Activated T-cell treated with anti-CD3 and anti-CD28 coated beads, Interleukin-2, amount 50 U/mL, for 48 hours (primary cell): ENCODE measurements around the gene GOLT1B.
"Not testable (repeated sequence)": the region's sequence is repeated elsewhere in the genome, so short reads cannot be mapped to it uniquely, and the experiment has no call there.

Source experiments
- DNase-seq, 2 experiments: peaks; one replicate each; pipeline ENCODE4 v3.0.0-alpha.2; 2020

The GOLT1B gene

GRCh38 chr12:21501258-21502163 lies at the start of gene GOLT1B, which contains the start of gene RECQL:
Gene GOLT1B (plus strand): TSS chr12:21501789. CDS start chr12:21501924, 135 bp downstream.
Gene RECQL (minus strand): TSS chr12:21501635. CDS start chr12:21499570, 2,065 bp downstream.
- DNase-seq: peak; percentile 88 to 90

- no peak for DNase-seq
Observed at GRCh38 chr12:21453312-21453852, 48.2 kb upstream of the GOLT1B start.

- peak; percentile 35 to 43 for DNase-seq
Observed at GRCh38 chr12:21456291-21456780, 45.3 kb upstream of the GOLT1B start.

GRCh38 chr12:21459474-21459873 lies 42.1 kb upstream of the GOLT1B start:
- DNase-seq: no peak

- DNase-seq: not testable (repeated sequence)
Observed at GRCh38 chr12:21467334-21467733, 34.3 kb upstream of the GOLT1B start.

- no peak for DNase-seq
Observed at GRCh38 chr12:21471294-21471693, 30.3 kb upstream of the GOLT1B start.

- no peak for DNase-seq
Observed at GRCh38 chr12:21472197-21472823, 29.3 kb upstream of the GOLT1B start.

GRCh38 chr12:21475552-21475951 lies 26.0 kb upstream of the GOLT1B start:
- no peak for DNase-seq

- DNase-seq: no peak
Observed at GRCh38 chr12:21476949-21477348, 24.6 kb upstream of the GOLT1B start.

GRCh38 chr12:21478756-21479455 lies 22.7 kb upstream of the GOLT1B start:
- no peak for DNase-seq

- no peak for DNase-seq
Observed at GRCh38 chr12:21483531-21483930, 18.1 kb upstream of the GOLT1B start.

- no peak for DNase-seq
Observed at GRCh38 chr12:21485998-21486397, 15.6 kb upstream of the GOLT1B start.

- no peak for DNase-seq
Observed at GRCh38 chr12:21499765-21500164, 1.8 kb upstream of the GOLT1B start.

GRCh38 chr12:21500786-21501257 lies 767 bp upstream of the GOLT1B start:
- no peak for DNase-seq

- DNase-seq: no peak
Observed at GRCh38 chr12:21502164-21502496, 541 bp downstream of the GOLT1B start.

GRCh38 chr12:21502872-21503271 lies 1.3 kb downstream of the GOLT1B start:
- no peak for DNase-seq

GRCh38 chr12:21505888-21506287 lies 4.3 kb downstream of the GOLT1B start:
- no peak for DNase-seq

- no peak for DNase-seq
Observed at GRCh38 chr12:21507849-21508248, 6.3 kb downstream of the GOLT1B start.

- DNase-seq: no peak
Observed at GRCh38 chr12:21509768-21510167, 8.2 kb downstream of the GOLT1B start.

GRCh38 chr12:21516281-21516680 lies 14.7 kb downstream of the GOLT1B start:
- no peak for DNase-seq

- DNase-seq: no peak
Observed at GRCh38 chr12:21518451-21518850, 16.9 kb downstream of the GOLT1B start.

- DNase-seq: no peak
Observed at GRCh38 chr12:21521541-21521940, 20.0 kb downstream of the GOLT1B start.

- no peak for DNase-seq
Observed at GRCh38 chr12:21523148-21523547, 21.6 kb downstream of the GOLT1B start.
